HuH-7.5 (cell line): ENCODE results near the gene HIRIP3.

ENCODE experiments used
- DNase-seq: peaks from one replicate; pipeline ENCODE4 v3.0.0; 2011; ENCODE audit warnings: low spot score

Gene HIRIP3

DNA sequence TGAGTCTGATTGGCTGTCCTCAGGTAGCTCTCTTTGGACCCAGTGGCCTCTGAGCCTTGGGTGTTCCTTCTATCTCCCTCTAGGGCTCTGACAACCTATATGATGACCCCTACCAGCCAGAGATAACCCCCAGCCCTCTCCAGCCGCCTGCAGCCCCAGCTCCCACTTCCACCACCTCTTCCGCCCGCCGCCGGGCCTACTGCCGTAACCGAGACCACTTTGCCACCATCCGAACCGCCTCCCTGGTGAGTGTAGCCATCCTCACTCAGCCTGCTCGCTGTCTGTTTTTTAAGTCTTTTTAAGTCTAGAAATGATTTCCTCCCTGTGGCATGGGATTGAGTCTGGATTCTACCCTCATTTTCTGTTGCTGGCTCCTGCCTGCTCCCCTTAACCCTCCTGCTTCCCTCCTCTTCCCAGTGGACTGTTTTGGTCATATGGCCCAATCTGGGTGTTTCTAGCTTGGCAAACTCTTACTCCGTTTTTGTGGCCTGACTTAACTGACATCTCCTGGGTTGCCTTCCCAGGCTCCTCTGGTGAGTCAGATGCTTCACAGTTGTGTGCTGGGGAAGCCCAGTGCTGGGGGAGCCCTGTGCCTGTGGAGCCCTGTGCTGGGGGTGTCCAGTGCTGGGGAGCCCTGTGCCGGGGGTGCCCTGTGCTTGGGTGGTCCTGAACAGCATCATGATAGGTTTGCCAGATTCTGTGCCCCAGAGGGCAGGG lies 11.8 kb downstream of the HIRIP3 start:
- no peak for DNase-seq

DNA sequence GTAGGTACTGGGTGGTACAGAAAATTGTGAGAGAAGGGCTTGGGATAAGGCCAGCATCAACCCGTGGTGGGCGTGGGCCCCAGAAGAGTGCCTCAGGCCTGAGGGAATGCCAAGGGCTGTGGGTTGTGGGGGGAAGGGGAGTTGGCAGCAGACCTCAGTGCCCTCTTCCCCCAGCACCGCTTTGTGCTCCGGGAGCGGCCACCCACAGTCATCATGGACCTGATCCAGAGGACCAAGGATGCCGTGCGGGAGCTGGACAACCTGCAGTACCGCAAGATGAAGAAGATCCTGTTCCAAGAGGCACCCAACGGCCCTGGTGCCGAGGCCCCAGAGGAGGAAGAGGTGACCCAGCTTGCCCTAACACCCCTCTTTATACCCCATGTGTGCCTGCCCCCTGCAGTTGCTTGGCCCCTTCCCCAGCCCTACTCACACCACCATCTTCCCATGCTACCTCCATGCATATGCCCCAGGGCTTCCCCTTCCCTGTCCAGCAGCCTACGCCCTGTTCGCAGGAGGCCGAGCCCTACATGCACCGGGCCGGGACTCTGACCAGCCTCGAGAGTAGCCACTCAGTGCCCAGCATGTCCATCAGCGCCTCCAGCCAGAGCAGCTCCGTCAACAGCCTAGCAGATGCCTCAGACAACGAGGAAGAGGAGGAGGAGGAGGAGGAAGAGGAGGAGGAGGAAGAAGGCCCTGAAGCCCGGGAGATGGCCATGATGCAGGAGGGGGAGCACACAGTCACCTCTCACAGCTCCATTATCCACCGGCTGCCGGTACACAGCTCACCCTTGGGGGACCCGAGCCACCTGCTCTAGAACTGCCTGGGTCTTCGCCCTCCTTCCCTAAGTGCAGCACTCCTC lies 12.6 kb downstream of the HIRIP3 start:
- no peak for DNase-seq

- DNase-seq, result no peak
These were observed 16.7 kb downstream of the HIRIP3 start for GRCh38 chr16:29978564-29979270.

DNA sequence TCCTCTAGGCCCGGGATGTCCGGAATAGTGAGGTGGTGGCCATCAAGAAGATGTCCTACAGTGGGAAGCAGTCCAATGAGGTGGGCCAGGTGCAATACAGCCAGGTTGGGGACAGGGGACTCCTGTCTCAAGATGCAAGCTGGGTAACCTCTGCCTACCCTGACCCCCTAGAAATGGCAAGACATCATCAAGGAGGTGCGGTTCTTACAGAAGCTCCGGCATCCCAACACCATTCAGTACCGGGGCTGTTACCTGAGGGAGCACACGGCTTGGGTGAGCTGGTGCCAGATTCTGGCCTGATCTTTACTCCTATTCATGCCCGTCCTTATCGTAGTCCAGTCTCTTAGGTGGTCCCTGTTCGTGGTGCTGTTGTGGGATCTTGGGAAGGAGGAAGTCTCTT lies 17.3 kb downstream of the HIRIP3 start:
- DNase-seq, result no peak

DNA sequence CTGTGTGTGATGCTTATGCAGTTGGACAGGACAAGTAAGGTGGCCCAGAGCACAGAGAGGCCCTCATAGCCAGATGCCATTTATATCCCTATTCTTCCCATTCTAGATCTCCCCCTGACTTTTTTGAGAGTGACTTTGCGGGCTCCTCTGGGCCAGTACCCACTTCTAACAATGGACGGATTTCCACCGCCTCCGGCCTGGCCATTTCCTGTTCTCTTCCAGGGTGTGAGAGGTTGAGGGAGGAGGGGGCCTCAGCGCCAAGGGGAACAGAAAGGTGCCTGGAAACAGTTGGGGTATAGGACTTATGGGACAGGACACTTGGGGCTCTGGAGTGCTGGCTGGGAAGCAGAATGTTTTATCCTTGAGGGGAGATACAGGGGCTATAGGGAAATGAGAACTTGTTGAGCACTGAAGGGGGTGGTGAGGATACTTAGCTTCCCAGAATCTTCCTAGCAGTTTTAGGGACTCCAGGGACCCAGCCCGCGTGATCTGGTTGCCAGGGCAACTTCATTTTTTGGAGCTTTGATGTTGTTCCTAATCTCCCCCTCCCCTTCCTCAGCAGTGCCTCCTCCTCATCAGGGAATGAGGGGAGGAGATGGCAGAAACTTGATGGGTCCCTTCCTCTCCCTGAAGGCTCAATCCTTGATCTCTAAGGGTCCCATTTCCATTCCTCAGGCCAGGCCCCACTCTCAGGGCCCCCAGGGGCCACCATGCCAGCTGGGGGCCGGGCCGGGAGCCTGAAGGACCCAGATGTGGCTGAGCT lies 18.2 kb downstream of the HIRIP3 start:
- DNase-seq, result no peak

DNA sequence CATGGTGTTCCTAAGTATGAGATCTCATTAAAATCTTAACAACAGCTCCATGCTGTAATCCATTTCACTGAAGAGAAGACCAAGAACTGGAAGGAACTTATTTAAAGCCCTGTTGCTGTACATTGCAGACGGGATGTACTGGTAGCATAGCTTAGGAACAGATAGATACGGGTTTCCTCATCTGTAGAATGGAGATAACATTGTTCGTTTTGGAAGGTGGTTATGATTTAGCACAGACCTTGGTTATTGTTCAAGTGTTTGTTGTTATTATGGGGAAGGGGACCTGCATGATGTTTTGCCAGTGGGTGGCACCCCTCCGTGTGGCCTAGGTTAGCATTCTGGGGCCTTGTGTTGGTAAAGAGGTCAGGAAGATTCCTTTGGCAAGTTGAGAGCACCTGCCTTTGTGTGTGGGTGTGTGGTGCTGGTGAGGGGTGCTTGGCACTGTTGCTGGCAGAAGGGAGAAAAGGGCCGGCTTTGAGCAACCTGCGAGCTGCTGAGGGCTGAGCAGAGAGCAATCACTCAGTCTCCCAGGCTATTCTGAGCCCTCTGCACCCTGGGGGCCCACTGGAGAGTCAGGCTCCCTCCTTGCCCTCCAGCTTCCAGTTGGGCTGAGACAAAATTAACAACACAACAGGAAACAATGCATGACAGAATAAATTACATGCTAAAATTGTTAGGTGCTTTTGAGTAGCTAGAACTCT lies 19.5 kb downstream of the HIRIP3 start:
- no peak for DNase-seq

DNA sequence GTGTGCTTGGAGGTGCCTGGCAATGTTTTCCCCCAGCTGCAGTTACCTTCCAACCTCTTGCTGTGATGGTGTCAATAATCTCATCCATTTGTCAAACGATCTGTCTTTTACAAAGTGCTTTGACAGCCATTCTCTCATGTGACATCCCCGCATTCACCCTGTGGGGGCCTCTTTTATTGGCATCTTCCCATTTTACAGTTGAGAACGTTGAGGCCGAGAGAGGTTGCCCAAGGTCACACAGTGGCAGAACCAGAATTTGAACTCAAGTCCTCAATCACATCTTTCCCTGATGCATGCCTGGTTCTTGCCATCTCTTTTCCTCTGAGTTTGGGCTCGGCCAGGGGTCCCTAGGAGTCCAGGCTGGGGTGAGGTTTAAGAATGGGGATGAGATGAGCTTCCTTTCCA lies 20.3 kb downstream of the HIRIP3 start:
- DNase-seq, result no peak

DNA sequence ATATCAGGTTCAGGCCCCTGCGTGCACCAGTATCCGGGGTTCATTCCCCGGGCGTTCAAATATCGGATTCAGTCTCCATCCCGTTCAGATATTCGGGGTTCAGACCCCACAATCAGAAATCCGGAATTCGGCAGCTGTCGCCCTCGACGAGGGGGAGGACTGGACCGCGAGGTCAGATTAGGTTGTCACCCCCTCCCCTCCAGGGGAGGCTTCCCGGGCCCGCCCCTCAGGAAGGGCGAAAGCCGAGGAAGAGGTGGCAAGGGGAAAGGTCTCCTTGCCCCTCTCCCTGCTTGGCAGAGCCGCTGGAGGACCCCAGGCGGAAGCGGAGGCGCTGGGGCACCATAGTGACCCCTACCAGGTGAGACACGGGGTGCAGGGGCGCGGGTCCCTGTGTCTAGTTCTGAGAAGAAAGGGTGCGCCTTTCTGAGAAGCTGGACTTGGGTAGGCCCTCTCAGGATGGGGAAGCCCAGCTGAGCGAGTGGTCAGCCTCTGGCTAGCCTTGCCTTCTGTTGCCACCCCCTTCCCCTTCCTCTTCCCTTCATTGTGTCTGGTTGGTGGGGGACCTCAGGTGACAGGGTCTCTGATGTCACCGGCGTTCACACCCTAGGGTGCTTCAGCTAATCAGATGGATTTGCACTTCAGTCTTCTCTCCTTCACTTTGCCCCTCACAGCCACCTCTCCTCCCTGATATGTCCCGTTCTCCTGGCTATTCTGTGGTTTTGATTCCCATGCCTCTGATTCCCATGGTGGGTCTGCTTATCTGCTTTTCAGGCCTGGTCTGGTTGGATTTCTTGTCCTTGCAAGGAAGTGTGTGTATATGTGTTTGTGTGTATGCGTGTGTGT lies 20.9 kb downstream of the HIRIP3 start:
- peak; percentile 29 for DNase-seq

DNA sequence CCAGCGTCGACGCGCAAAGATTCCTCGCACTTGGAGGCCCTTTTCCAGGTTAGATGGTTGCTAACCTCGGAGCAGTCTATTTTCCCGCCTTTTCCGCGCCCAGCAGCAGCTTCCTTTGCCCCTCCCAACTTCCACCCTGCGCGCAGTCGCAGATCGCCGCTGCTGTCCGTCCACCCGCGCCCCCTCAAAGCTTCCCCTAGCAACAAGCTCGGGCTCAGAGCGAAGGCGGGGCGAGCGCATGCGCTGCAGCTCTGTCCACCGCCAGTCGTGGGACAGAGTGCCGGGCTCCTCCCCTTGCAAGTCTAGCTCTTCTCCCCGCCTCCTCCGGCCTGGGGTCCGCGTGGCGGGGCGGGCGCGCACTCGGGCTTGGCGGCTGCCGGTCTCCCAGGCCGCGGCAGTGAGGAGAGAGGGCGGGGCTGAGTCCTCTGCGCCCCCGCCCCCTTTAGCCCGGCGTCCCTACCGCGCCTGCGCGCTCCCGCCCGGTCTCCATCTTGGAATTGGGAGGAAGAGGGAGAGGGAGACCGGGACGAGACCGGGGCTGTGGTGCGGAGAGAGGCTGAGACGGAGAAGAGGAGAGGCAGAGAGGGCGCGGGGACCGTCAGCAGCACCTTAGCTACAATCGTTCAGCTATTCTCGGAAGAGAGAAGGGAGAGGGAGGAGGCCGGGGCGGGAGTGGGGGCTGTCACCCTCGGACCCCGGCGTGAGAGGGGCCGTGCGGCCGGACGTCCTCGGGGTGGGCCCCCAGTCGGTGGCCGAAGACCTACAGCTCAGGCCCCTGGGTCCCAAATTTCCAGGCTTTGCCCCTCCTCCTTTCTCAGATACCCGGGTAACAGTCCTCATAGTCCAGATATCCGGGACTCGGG lies 21.8 kb downstream of the HIRIP3 start, which contains the start of gene TAOK2:
TAOK2 (plus strand) TSS at position 485 of the 863 bp plus-strand sequence. CDS start 3,905 bp downstream, outside the sequence.
- peak; percentile 98 for DNase-seq

- no peak for DNase-seq
These were observed 22.4 kb downstream of the HIRIP3 start for GRCh38 chr16:29972992-29973383.

DNA sequence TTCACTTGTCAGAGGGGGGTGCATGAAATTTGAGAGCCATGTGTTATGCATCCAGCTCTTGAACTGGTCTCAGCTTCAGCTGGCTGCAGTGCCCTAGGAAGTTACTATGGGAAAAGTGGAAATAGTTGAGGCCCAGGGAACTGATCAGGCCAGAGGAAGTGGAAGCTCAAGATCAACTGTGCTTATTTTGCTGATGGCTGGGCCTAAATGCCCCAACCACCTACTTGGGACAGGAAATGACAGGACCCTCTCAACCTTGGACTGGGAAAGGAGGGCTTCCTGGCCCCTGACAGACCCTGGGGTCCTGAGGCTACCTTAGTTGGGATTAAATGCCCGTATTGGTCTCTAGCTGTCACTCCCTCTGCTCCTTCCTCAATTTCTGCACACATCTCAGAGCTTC lies 22.9 kb downstream of the HIRIP3 start:
- no peak for DNase-seq

GRCh38 chr16:29971304-29971703 lies 24.1 kb downstream of the HIRIP3 start:
- DNase-seq, result no peak

DNA sequence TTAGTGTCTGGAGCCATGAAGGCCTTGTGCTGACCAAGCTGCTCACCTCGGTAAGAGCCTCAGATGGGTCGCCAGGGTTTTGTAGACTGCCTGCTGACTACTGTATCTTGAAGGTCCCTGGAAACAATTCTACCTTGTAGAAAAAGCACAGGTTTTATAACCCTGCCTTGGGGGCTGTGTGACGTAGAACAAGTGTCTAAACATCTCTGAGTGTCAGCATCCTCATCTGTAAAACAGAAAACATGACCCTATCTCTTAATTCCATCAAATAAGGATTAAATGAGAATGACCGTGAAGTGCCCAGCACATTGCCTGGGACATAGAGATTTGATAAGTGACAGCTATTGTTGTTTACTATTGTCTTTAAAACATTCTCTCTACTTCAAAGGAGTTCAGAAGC lies 27.2 kb downstream of the HIRIP3 start:
- no peak for DNase-seq

GRCh38 chr16:29963021-29963743 lies 32.2 kb downstream of the HIRIP3 start:
- DNase-seq, result no peak

GRCh38 chr16:29962344-29962994 lies 32.9 kb downstream of the HIRIP3 start:
- no peak for DNase-seq

DNA sequence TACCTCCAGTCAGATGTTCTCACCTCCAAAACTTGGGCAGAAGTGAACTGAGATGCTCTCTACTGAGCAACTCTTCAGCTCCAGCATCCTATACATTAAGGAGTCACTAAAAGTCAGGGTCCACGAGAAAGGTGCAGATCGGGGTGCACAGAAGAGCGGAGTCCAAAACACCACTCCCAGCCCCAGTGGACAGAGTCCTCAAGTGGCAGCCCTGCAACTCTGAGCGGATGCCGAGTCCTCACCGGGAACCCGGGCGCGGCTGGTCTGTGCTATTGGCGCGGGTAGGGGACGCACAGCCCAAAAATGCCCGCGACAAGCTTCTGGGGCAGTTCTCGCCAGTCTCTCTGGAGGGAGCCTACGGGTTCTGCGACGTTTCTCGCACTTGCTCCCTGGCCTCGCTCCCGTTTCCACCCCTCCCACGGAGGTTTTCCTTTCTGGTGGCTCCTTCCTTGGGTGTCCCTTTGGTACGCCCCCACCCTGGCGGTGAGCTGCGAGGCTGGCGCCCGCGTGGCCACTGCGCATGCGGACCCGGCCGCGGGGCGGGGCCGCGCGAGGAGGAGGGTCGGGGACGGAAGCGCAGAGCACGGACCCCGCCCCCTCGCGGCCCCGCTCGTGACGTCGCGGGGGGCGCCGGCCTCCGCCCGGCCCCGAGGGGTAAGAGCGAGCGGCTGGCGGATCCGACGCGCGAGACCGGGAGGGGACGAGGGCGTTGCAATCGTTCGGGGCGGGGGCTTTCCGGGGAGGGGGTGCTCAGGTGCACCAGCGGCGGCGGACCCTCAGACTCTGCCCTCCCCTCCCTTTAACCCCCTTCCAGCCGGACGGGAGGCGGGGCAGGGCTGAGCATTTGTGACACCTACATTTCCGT lies 33.7 kb downstream of the HIRIP3 start, which contains the start of gene TMEM219:
TMEM219 (plus strand) TSS at position 601 of the 865 bp plus-strand sequence. CDS start 1,065 bp downstream, outside the sequence.
- peak; percentile 87 for DNase-seq

- no peak for DNase-seq
These were observed 34.3 kb downstream of the HIRIP3 start for GRCh38 chr16:29961127-29961478.
